Measurements from ENCODE around the gene MEGF11.

MEGF11 gene

GRCh38 chr15:65904301-65904700 lies 349.2 kb downstream of the MEGF11 start:
- no peak overlapping the region for H3K27ac ChIP-seq
- DNase-seq: no peak
- H3K4me1 ChIP-seq: no peaks in the 10 kb centered on the region
- H3K36me3 ChIP-seq: peaks cover 14 to 67% (median 65%) of the 10 kb centered on the region in 3 donors
- TF ChIP-seq CTCF (IDR thresholded peaks at IDR 0.05): no peak
- H3K9me3 ChIP-seq: no peaks in the 10 kb centered on the region
- H3K4me3 ChIP-seq: no peak overlapping the region
- intact Hi-C loops (cut with DNase I; ENCODE audit: low total_unique reads): no loop called here
- H3K27me3 ChIP-seq: no peaks in the 10 kb centered on the region

GRCh38 chr15:65903296-65904073 lies 350.1 kb downstream of the MEGF11 start:
- Histone ChIP-seq H3K4me1 (no peaks in the 10 kb centered on the region), H3K9me3 (no peaks in the 10 kb centered on the region), H3K36me3 (peaks cover 20 to 72% (median 69%) of the 10 kb centered on the region in 3 donors), H3K27ac (no peak overlapping the region), H3K27me3 (no peaks in the 10 kb centered on the region), H3K4me3 (no peak overlapping the region)
- intact Hi-C loops (cut with DNase I; ENCODE audit: low total_unique reads): no loop called here
- no peak for DNase-seq
- no peak for TF ChIP-seq CTCF (IDR thresholded peaks at IDR 0.05)

DNA sequence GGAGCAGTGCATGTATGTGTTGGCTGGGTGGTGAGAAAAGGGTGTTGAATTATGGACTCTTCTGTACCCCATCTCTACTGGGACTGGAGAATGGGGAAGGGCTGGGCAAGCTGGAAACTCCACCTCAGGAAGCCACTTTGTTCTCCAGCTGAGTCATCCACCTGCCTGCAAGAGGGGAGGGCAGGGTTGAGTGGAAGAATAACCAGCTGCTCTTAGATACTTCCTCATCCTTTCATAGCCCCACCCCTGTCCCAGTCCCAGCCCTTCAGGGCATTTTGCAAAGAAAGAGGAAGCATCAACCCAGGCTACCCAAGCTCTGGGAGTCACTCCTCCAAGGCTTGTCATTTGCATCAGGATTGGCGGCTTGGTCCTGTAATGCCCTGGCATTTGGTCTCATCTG lies 351.2 kb downstream of the MEGF11 start:
- no peak overlapping the region for H3K4me3 ChIP-seq
- peak in 1 of 2 donors; percentile 68 for DNase-seq

GRCh38 chr15:65901836-65902235 lies 351.7 kb downstream of the MEGF11 start:
- intact Hi-C loops (cut with DNase I; ENCODE audit: low total_unique reads): no loop called here
- Histone ChIP-seq H3K4me3 (no peak overlapping the region), H3K27me3 (no peaks in the 10 kb centered on the region), H3K27ac (no peak overlapping the region), H3K36me3 (peaks cover 24 to 70% (median 65%) of the 10 kb centered on the region in 3 donors), H3K9me3 (no peaks in the 10 kb centered on the region), H3K4me1 (no peaks in the 10 kb centered on the region)
- no peak for TF ChIP-seq CTCF (IDR thresholded peaks at IDR 0.05)
- no peak for DNase-seq

More for the DNA sequence above, 351.2 kb downstream of the MEGF11 start:
- intact Hi-C loops (cut with DNase I; ENCODE audit: low total_unique reads): no loop called here
- TF ChIP-seq CTCF (IDR thresholded peaks at IDR 0.05): no peak
- H3K27me3 ChIP-seq: no peaks in the 10 kb centered on the region
- H3K27ac ChIP-seq: no peak overlapping the region
- H3K36me3 ChIP-seq: peaks cover 20 to 73% (median 62%) of the 10 kb centered on the region in 3 donors
- no peaks in the 10 kb centered on the region for H3K4me1 ChIP-seq
- no peaks in the 10 kb centered on the region for H3K9me3 ChIP-seq

- Histone ChIP-seq H3K27me3 (no peaks in the 10 kb centered on the region), H3K27ac (no peak overlapping the region), H3K9me3 (no peaks in the 10 kb centered on the region), H3K36me3 (peaks cover 27 to 70% (median 70%) of the 10 kb centered on the region in 3 donors), H3K4me3 (no peak overlapping the region), H3K4me1 (no peaks in the 10 kb centered on the region)
- TF ChIP-seq CTCF (IDR thresholded peaks at IDR 0.05): no peak
- no peak for DNase-seq
- intact Hi-C loops (cut with DNase I; ENCODE audit: low total_unique reads): no loop called here
Observed at GRCh38 chr15:65901336-65901735, 352.2 kb downstream of the MEGF11 start.

Data from tibial artery (tissue), 4 donors.